GM19035 (cell line): Measurements from ENCODE around the gene TRIM62.
"Not testable (repeated sequence)": the region's sequence is repeated elsewhere in the genome, so short reads cannot be mapped to it uniquely, and the experiment has no call there.

ENCODE experiments used
- ATAC-seq: cut with Tn5 transposase; IDR thresholded peaks from one replicate; pipeline ENCODE4 v1.9.1; 2021; ENCODE audit not compliant: unreplicated experiment

The TRIM62 gene

DNA sequence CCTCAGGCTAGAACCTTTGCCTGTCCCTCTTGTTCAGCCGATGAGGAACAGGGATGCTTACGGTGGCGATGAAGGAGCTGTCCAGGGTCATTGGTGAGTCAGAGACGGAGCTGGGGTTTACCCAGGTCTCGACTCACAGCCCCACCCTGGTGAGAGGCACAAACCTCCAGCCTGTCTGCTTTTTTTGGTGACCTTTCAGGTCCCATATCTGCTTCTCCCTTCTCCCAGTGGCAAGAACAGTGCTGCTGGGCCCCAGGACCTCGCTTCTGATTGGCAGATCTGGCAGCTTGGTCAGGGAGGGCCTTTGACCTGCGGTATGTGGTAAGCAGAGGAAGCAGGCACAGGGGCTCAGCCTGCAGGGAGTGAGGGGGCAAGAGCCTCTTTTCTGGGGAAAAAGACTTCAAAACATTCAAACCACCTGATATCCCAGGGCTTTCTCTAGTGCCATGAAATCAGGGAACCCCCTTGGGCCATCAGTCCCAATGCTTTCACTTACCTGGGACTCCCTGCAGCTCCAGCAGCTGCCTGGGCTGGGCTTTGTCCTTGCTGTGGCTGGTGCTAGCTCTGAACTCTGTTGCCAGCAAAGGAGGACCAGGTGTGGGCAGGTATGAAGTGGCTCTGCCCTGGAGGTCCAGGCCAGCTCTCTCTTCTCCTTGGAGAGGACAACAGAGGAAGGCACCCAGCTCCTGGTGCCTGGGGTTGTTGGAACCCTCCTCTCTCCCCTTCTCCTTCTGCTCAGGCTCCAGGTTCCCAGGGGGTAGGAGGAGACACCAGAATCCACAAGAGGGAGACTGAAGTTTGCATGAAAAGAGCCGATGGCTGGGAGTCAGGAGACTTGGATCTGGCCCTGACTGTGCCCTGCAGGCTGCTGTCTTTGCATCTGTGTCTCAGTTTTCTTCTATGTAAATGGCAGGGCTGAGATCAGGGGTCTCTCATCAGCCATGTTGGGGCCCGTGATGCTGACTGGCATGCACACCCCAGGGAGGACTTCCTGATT is 41.4 kb downstream of the TRIM62 start:
- ATAC-seq: no peak

DNA sequence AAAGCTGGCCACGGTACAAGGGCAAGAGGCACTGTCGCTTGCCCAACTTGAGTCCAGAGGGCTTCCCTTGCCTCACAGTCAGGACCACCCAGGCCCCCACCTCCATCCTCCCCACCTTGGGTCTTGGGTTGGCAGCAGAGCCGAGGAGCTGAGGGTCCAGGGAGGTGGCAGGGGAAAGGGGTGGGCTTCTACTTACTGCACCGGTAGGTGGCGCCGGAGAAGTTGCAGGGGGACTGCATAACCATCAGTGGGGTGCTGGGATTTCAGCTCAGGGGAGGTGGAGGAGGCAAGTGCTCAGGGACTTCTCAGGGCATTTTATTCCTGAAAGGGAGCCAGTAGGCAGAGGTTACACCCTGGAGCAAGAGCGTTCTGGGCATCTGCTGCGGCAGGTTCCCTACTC is 44.0 kb downstream of the TRIM62 start:
- no peak for ATAC-seq

DNA sequence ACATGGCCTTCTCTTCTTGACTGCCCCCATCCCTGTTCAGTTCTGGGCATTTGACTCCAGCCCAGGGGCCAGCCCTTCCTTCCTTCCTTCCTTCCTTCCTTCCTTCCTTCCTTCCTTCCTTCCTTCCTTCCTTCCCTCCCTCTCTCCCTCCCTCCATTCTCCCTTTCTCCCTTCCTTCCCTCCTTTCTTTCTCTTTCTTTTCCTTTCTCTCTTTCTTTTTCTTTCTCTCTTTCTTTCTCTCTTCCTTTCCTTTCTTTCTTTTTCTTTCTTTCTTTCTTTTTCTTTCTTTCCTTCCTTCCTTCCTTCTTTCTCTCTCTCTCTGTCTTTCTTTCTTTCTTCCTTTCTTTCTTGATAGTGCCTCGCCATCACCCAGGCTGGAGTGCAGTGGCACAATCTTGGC is 45.8 kb downstream of the TRIM62 start:
- not testable (repeated sequence) for ATAC-seq

DNA sequence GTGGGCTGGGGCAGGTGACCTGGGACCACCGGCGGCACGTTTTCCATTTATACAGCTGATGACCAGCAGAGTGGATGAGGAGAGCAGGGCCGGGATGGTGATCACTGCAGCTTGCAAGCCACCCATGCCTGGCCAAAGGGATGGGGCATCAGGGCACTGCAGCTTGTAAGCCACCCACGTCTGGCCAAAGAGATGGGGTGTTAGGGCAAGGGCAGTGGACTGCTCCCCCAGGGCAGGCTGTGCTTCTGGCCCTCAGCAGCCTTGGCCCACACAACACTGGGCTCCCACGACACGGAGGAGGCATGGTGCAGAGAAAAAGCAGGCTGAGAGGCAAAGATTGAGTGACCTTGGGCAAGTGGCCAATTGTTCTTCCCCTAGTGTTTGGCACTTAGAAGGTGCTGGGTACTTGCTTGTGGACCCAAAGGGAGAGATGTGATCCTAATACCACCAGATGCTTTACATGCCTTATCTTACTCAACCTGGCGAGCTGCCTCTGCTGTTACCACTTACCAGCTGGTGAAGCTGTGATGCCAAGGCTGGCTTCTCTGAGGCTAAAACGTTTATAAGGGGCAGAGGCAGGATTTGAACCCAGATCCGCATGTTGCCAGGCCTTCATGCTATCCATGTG is 48.3 kb downstream of the TRIM62 start:
- no peak for ATAC-seq

DNA sequence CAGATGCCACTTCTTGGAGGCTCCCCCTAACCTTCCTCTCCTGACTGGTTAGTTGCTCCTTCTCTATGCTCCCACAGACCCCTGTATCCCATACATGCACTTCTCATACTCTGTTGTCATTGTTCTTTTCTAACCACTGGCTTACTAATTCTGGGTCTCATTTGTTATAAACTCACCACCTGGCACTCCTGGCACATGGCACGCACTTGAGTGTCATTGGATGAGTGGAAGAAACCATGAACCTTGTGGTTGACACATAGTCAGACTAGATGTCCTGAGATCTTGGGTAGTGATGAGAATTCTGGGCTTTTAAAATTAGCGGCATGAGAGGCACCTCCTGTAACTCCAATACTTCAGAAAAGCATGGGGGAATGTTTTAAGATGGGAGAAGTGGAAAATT is 49.3 kb downstream of the TRIM62 start:
- no peak for ATAC-seq

DNA sequence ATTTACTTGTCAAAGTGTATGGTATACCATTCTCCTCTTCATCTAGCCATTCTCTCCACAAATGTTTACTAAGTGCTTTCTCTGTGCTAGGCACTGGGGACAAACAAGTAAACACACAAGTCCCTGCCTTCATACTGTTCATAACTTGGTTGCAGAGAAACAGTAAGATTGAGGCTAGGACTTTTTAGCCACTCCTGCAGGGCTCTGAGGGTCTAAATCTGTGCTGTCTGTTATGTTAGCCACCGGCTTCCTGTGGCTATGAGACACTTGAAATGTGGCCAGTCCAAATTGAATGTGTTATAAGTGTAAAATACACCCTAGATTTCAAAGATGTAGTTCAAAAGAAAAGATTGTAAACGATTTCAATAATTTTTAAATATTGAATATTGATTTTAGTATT is 50.7 kb downstream of the TRIM62 start:
- ATAC-seq: no peak

DNA sequence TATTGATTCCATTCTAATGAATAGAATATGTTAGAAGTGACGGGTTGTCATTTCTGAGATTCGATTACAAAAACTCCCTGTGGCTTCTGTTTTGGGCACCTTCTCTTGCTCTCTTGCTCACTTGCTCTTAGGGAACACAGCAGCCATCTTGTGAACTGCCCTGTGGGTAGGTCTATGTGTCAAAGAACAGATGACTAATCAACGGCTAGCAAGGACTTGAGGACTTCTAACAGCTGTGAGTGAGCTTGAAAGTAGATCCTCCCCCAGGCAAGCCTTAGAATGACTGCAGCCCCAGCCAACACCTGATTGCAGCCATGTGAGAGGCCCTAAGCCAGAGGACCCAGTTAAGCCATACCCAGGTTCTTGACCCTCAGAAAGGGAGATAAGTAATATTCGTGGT is 51.5 kb downstream of the TRIM62 start:
- no peak for ATAC-seq

DNA sequence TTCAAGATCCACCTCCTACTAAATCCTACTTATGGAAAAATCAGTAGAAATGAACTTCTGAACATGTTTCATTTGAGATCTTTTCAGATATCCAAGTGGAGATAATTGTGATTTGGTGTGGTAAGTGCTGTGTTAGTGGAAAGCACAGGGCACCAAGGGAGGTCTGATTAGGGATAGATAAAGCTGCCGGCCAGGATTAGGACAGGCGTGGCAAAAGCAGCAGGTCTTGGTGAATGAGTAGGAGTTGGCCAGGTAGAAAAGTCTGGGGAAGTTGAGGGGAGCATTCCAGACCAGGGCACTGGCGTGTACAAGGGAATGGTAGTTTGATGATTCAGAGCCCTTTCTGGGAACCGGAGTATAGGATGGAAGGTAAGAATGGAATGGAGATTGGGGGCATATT is 53.1 kb downstream of the TRIM62 start:
- ATAC-seq: no peak

DNA sequence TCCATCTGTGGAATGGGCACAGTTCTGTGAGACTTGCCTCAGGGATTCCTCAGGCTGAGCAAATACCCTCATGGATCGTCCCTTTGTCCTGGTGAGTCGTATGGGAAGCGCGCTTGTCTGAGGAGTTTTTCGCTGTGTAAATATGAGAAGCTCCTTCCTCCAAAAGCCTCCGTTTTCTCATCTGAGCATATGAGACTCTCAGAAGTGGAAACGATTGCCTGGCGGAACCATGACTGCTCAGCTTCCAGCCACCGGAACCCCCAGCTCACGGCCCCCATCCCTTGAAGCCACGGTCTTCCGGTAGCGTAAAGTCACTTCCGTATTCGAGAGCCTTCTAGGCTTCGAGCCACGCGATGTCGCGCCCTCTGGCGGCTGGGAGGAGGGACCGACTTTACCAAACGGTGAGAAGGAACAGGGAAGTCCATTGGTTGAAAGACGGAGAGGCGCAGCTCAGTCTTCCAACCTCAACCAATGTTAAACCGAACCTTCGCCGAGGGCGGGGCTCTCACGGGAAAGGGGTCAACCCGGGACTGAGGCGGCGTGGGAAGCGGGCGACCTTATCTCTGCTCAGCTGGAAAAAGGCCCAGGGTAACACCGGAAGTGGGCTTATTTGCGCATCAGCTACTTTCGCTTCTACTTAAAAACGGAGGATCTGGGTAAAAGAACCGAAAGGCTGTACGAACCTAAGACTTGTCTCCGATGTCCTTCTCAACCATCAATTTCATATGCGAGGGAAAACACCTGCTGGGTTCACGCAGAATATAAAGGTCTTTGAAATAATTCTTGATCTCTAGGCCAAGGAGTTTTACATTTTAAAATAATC is 54.6 kb downstream of the TRIM62 start:
- peak; percentile 91 for ATAC-seq

DNA sequence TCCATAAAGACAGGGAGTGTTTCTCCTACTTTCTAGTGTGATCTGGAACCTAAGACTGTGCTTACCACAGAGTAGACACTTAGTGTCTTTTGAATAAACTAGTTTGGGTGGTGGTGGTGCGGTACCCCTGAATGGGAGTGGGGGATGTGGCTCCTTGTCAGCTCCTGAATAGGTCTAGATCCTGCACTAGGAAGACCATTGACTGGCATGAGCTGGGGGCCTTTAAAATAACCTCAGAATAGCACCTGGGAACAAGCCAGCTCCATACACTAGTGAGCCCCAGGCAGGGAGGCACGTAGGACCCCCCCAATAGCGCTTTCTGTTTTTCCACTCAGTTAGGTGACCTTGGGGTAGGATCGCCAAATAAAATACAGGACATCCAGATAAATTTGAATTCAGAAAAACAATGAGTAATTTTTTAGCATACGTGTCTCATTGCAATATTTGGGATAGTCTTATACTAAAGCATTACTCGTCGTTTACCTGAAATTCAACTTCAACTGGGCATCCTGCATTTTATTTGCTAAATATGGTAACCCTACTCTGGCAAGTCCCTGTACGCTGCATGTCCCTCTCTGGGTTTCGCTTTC is 55.3 kb downstream of the TRIM62 start:
- no peak for ATAC-seq

DNA sequence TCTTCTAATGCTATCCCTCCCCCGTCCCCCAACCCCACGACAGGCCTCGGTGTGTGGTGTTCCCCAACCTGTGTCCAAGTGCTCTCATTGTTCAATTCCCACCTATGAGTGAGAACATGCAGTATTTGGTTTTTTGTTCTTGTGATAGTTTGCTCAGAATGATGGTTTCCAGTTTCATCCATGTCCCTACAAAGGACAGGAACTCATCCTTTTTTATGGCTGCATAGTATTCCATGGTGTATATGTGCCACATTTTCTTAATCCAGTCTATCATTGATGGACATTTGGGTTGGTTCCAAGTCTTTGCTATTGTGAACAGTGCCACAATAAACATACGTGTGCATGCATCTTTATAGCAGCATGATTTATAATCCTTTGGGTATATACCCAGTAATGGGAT is 57.2 kb downstream of the TRIM62 start:
- not testable (repeated sequence) for ATAC-seq

DNA sequence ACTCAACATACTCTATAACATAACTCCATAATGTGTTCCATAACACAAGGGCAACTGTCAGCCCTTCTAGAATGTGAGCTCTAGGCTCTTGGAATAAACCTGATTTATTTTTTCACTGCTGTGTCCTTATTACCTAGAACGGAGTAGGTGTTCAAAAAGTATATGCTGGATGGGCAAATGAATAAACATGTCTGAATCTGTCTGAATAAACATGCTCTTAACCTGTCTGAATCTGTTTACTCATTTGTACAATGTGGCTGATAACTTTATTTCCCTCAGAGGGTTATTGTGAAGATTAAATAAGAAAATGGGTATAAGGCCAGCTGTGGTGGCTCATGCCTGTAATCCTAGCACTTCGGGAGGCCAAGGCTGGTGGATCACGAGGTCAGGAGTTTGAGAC is 58.6 kb downstream of the TRIM62 start:
- ATAC-seq: no peak

DNA sequence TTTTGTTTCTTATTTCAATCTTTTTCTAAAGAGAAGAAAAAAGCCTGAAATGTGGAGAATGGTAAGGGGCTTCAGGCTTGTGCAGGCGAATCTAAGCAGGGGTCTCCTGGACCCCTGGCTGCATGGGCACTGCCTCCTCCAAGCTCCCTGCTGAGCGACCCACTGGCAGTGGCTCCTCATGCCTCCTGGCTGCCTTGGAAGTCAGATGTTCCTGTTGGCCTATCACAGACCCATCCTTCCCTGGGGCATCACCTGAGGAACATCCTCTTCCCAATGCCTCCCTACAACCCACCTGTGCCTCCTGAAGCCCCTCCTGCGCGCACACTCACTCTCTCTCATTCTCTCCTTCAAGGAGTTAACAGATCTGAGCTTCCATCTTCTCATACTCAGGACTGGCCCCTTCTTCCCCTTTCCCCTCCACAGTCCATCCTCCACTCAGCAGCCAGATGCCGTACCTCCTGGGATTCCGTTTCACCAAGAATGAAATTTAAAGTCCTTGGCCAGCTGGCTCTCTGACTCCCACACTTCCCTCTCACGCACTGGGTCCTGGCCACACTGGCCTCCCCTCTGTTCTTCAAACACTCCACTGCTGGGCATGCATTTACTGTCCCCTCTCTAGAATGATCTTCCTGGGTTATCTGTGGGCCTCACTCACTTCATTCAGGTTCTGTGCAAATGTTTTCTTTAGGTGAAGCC is 59.2 kb downstream of the TRIM62 start:
- no peak for ATAC-seq

DNA sequence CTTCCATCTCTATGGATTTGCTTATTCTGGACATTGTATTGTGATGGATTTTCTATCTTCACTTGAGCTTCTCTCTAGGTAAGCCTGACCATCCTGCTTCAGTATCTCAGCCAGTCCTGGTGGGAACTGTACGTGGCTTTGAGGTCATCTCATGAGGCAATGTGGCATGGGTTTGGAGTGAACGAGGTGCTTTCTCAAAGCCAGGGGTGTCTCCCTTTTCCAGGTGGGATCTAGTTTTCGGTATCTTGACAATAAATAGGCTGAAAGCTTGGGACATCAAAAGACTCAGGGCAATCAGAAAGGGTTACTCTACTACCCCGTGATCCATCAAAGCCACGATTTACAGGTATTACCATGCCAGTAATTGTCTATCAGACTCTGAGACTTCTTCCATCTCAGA is 60.1 kb downstream of the TRIM62 start:
- no peak for ATAC-seq

DNA sequence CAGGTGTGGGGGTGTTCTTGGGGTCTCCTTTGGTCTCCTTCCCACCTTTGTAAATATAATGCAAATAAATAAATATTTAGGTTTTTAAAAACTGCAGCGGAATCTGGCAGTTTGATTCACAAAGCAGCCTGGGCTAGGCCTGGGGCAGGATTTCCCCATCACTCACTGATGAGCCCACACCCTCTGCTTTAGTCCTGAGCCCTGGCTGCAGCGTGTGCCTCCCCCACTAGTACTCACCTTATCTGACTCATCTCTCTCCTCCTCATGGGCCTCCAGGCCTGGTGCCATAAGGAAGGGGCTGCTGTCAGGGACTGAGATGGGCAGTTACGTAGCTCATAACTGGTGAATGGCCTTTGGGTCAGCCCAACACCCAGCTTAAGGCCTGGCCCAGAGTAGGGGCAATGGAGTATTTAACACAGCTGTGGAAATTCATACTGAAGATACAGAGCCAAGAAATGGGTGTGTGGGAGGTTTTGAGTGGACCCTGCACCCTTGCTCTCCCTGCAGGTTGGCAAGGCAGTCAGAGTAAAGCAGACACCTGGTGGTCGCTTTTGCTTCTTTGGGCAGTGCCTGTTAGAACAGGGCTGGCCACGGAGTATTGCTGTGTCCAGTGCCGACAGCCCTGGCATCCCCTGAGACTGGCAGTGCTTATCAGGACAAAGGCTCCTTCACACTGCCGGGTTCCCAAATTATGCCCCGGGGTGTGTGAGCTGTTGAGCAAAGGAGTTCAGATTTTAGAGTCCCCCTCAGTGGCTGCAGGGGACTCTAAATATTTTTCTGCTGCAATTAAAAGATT is 61.2 kb downstream of the TRIM62 start:
- ATAC-seq: no peak

DNA sequence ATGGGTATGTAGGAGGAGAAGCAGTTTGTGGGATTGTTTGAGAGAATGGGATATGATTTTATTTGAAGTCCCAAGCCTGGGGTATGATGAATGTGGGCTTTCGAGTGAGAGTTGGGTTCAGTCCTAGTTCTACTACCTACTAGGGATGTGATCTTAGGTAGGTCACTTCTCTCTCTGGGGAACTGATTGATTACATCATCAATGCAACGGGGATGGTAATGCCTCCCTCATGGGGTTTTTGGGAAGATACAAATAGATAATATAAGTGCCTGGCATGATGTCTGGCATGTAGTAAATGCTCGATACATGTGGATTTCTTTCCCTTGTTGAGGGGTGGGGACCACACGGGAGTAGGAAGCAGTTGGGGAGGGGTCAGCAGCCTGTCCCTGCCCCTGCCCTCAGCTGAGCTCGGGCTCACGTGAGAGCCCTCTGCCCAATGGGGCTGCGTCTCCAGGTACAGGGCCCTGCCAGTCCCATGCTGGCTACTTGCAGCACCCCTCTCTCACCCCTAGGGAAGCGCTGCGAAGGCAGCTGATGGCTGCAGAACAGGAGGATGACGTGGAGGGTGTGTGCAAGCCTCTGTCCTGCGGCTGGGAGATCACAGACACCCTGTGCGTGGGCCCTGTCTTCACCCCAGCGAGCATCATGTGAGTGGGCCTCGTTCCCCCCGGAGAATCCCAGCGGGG is 62.2 kb downstream of the TRIM62 start:
- no peak for ATAC-seq

DNA sequence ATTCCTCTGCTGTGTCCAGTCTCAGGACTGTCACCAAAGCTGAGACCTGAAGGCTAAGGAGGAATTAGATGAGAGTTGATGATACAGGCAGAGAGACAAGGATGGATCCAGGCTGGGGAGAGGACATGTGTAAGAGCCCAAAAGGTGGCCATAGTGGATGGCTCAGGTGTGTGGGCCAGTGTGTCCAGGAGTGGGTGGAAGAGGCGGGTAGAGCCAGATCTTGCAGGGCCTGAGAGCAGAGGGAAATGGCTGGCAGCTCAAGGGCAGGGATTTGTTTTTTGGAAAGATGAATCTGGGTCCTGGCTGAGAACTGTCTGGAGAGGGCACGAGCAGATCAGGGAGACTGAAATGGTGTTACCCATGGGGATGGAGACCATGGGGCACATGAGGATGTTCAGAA is 62.8 kb downstream of the TRIM62 start:
- ATAC-seq: no peak

DNA sequence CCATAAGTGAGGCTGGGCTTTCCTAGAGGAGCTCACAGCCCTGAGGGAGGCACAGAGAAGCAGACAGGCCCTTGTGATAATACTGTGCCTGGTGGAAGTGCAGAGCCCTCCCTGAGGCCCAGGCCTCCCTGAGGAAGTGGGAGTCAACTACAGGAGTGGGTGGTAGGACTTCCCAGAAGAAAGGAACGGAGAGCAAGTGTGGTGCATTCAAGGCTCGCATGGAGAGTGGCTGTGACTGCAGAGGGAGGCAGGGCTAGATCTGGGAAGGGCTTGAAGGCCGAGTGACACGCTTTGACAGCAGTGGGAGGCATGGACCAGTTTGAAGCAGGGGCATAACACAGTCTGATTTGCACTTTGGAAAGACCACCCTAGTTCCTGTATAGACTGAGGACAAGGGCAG is 63.6 kb downstream of the TRIM62 start:
- no peak for ATAC-seq

DNA sequence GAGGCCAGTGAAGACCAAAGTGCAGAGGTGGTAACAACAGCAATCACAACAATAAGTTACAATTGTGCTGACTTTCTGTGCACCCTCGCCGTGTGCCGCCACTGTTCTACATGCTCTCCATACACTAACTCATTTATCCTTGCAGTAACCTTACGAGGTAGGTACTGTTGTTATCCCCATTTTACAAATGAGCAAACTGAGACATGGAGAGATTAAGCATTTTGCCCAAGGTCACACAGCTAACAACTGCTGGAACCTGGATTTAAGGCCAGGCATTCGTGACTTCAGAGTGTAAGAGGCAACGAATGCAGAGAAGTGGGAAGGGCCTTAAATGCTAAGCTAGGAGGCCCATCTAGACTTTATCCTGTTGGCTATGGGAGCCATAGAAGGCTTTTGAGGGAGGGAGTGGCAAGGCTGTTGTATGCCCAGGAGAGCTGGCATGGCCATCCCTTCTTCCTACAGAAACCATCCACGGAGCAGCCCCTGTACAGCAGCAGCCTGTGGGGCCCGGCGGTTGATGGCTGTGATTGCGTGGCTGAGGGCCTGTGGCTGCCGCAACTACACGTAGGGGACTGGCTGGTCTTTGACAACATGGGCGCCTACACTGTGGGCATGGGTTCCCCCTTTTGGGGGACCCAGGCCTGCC is 64.3 kb downstream of the TRIM62 start:
- ATAC-seq: no peak
